GM21737 (cell line): ENCODE measurements around the gene ZNF20.
"Not testable (repeated sequence)": the region's sequence is repeated elsewhere in the genome, so short reads cannot be mapped to it uniquely, and the experiment has no call there.

ENCODE experiments used
- ATAC-seq: cut with Tn5 transposase; IDR thresholded peaks from one replicate; pipeline ENCODE4 v1.9.1; 2021; ENCODE audit warnings: mild to moderate bottlenecking, moderate library complexity; ENCODE audit not compliant: unreplicated experiment

ZNF20 gene

DNA sequence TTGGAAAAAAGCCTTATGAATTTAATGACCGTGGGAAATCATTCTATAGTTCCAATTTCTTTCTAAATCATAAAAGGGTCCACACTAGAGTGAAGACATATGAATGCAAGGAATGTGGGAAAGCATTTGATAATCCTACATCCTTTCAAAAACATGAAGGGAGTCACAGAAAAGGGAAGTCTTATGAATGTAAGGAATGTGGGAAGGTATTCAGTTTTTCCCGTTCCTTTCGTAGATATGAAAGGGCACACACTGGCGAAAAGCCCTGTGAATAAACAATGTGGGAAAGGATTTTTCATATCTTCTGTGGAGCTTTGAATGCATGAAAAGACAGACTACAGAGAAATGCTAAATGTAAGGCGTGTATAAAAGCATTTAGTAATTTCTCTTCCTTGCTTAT, 27.0 kb downstream of the ZNF20 start:
- no peak for ATAC-seq

DNA sequence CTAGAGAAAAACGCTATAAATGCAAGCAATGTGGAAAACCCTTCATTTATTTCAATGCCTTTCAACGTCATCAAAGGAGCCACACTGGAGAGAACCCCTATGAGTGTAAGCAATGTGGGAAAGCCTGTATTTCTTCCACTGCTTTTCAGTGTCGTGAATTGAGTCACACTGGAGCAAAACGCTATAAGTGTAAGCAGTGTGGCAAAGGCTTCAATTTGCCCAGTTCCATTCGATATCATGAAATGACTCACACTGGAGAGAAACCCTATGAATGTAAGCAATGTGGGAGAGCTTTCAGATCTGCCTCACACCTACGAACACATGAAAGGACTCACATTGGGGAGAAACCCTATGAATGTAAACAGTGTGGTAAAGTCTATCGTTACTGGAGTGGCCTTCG, 27.4 kb downstream of the ZNF20 start:
- no peak for ATAC-seq

DNA sequence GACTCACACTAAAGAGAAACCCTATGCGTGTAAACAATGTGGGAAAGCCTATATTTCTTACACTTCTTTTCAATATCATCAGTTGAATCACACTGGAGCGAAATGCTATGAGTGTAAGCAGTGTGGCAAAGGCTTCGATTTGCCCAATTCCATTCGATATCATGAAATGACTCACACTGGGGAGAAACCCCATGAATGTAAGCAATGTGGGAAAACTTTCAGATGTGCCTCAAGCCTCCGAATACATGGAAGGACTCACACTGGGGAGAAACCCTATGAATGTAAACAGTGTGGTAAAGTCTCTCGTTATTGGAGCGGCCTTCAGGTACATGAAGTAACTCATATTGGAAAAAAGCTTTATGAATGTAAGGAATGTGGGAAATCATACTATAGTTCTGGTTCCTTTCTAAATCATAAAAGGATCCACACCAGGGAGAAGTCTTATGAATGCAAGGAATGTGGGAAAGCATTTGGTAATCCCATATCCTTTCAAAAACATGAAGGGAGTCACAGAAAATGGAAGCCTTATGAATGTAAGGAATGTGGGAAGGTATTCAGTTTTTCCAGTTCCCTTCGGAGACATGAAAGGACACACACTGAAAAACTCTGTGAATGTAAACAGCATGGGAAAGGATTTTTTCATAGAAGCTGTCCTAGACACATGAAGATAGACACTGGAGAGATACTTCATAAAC, 28.1 kb downstream of the ZNF20 start:
- ATAC-seq = no peak

DNA sequence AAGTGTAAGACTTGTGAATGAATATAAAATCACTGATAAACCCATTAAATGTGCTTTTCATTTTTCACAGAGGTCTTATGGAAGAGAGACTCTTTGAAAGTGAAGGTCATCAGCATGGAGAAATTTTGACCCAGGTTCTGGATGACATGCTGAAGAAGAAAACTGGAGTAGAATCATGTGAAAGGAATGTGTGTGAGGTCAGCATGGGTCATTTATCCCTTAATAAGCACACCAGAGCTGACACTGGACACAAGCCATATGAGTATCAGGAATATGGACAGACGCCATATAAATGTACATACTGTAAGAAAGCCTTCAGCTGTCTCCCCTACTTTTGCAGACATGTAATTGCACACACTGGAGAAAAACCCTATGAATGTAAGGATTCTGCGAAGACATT, 29.0 kb downstream of the ZNF20 start:
- ATAC-seq = no peak

DNA sequence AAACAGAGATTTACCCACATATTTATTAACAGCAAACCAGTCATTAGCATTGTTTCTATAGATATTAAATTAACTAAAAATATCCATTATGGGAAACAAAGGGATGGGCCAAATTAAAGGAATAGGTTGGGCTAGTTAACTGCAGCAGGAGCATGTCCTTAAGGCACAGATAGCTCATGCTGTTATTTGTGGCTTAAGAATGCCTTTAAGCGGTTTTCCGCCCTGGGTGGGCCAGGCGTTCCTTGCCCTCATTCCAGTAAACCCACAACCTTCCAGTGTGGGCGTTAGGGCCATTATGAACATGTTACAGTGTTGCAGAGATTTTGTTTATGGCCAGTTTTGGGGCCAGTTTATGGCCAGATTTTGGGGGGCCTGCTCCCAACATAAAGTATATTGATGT, 36.2 kb downstream of the ZNF20 start:
- not testable (repeated sequence) for ATAC-seq

DNA sequence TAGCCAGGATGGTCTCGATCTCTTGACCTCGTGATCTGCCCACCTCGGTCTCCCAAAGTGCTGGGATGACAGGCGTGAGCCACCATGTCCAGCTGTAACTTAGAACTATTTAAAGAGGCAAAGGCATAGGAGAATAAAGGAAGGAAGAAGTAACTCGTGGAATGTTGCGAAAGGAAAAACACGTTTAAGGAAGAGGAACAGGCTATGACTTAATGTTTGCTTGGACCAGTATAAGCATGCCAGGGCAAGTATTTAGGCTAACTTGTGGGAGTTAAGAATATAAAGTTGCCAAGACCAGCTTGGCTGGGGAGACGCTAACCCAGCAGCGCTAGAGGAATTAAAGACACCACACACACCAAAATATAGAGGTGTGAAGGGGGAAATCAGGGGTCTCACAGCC, 42.1 kb downstream of the ZNF20 start:
- ATAC-seq = no peak

DNA sequence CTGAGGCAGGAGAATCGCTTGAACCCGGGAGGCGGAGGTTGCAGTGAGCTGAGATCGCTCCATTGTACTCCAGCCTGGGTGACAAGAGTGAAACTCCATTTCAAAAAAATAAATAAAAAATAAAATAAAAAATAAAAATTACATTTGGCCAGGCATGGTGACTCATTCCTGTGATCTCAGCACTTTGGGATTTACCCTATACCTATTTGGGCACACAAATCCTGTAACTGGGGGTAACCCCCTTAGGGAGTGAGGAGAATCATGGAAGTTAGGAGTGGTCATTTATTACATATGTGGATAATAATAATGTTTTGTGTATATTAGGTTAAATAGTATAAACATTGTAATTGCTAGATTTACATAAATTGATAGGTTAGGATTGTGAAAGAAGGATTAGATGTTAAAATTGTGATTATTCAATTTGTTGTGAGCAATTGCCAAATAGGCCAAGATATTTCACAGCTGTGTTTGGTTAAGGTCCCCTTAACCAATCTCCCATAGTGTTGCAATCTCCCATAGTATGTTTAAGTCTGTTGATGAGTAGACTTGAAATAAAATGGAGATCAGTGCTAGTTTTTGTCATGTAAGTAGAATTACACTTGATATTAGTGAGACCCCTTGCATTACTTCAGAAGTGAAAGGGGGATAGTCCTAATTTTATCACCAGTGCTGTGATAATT, 44.9 kb downstream of the ZNF20 start:
- ATAC-seq = no peak

DNA sequence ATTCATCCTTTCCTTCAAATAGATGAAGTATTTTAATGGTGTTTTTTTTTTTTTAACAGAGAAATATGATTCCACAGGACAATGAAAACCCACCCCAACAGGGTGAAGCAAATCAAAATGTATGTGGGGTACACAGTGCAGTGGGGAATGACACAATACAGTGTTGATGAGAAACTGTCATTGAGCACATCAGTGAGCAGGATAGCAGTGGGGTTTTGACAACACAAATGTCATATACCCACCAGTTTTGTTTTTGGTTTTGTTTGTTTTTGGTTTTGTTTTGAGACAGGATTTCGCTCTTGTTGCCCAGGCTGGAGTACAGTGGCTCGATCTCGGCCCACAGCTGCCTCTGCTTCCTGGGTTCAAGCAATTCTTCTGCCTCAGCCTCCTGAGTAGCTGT, 46.4 kb downstream of the ZNF20 start:
- ATAC-seq = no peak

DNA sequence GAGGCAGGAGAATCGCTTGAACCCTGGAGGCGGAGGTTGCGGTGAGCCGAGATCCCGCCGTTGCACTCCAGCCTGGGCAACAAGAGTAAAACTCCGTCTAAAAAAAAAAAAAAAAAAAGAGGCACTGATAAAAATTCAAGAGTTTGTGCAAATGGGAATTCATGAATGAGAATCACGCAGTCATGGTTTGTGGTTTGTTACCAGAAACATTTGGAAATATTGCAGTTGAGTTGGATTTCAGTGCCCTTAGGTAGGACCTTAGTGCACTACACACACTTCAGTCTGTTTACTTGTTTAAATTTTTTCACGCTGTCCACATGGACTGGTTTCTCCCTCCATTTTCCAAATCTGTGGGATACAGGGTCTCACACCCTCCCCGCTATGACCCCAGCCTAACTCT, 47.2 kb downstream of the ZNF20 start:
- no peak for ATAC-seq

DNA sequence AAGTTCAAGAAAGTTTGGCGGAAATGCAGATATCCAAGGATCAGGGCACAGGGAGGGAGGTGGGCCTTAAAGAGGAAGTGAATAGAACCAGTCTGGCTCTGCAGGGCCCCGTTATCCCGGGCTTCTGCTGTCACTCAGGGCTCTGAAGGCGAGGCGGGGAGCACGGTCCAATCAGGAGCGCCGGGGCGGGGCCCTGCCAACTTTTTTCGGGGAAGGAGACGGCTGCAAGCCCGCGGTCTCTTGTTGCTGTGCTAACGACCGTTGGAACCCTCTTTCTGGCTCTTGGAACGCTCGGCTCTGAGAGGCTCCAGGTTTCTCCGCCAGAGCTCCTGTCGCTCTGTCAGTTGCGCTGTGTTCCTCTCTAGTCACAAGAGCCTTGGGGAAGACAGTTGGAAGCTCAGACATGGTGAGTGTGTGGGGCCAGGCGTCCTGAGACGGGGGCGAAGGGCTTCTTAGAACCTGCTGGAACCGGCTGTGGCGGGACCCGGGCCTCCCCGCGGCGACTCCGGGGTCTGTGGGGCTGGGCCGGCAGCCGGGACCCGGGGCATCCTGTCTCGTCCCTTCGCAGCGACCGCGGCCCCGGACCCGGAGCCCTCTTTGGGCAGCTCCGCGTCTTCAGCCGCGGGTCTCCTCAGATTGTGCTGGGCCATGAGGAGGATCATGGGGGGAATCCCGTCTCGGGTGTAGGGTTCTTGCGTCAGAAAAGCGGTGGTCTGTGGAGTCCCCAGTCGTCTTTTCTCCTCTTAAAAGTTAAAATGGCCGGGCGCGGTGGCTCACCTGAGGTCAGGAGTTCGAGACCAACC, 47.9 kb downstream of the ZNF20 start:
- ATAC-seq = peak; percentile 72

DNA sequence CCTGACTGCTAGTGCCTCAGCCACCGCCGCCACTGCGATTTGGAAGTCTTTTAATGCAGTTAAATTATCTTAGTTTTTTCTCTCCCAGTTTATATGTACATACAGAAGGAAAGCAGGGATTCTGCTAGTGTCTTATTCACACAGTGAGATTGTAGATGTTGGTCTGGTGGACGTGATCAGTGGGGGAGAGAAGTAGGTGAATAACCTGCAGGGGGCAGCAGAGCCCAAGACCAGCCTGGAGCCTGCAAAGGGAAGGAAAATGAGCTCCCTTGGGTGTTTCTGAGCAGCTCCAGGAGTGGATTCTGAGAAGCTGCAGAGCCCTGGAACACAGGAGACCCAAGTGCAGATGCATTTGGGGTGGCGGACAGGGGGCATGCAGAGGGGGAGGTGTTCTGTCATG, 49.3 kb downstream of the ZNF20 start:
- ATAC-seq = no peak

DNA sequence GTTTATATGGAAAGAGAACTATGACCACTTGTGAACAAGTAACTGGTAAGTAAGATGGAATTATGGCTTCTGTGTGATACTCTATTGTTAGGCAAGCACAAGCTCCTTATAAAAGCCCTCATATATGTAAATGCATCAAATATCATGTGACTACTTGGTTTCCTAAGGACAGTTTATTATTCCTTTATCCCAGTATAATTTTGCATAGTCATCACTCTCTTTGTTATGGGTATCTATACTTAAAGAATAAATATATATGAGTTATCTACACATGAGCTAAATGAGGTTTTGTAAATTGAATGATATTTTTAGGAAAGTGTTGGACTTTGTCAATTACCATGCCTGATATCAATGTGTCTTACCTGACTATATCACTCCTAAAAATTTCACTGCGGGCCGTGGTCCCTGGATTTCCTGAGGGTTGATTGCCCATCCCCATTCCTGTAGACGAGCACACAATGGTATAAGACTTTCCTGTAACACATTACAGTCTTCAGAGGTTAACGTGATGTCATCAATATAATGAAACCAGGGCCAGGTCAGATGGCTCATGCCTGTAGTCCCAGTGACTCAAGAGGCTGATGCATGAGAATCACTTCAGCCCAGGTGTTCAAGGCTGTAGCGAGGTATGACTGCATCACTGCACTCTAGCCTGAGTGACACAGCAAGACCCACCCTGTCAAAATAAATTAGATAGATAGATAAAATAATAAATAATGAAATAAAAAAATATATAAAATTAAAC, 54.9 kb downstream of the ZNF20 start:
- ATAC-seq = no peak

DNA sequence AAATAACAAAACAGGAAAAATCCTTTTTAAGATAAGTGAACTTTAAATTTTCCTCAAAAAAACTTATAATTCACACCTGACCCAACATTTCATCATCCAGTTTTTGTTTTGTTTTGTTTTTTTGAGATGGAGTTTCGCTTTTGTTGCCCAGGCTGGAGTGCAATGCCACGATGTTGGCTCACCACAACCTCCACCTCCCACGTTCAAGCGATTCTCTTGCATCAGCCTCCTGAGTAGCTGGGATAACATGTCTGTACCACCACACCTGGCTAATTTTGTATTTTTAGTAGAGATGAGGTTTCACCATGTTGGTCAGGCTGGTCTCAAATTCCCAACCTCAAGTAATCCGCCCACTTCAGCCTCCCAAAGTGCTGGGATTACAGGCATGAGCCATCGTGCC, 56.8 kb downstream of the ZNF20 start:
- not testable (repeated sequence) for ATAC-seq
